GM21526 (cell line): ENCODE measurements around the gene CFAP20.

ENCODE experiments used
- ATAC-seq: cut with Tn5 transposase; IDR thresholded peaks from one replicate; pipeline ENCODE4 v1.9.1; 2021; ENCODE audit warnings: moderate library complexity; ENCODE audit not compliant: unreplicated experiment, low FRiP score

The CFAP20 gene

GRCh38 chr16:58125781-58126335 is 3.3 kb downstream of the CFAP20 start:
- no peak for ATAC-seq

- ATAC-seq, result no peak
These were observed 4.1 kb downstream of the CFAP20 start for GRCh38 chr16:58125041-58125440.

GRCh38 chr16:58124601-58124915 is 4.6 kb downstream of the CFAP20 start:
- ATAC-seq, result no peak

GRCh38 chr16:58123896-58124600 is 5.1 kb downstream of the CFAP20 start:
- no peak for ATAC-seq

GRCh38 chr16:58121132-58121531 is 8.0 kb downstream of the CFAP20 start:
- ATAC-seq, result no peak

- no peak for ATAC-seq
These were observed 8.9 kb downstream of the CFAP20 start for GRCh38 chr16:58120234-58120633.

GRCh38 chr16:58119509-58119845 is 9.7 kb downstream of the CFAP20 start:
- ATAC-seq, result no peak

- ATAC-seq, result no peak
These were observed 10.2 kb downstream of the CFAP20 start for GRCh38 chr16:58118801-58119508.

- no peak for ATAC-seq
These were observed 12.7 kb downstream of the CFAP20 start for GRCh38 chr16:58116529-58116928.

GRCh38 chr16:58116081-58116480 is 13.1 kb downstream of the CFAP20 start:
- ATAC-seq, result no peak

GRCh38 chr16:58114827-58115825 is 14.1 kb downstream of the CFAP20 start:
- no peak for ATAC-seq

DNA sequence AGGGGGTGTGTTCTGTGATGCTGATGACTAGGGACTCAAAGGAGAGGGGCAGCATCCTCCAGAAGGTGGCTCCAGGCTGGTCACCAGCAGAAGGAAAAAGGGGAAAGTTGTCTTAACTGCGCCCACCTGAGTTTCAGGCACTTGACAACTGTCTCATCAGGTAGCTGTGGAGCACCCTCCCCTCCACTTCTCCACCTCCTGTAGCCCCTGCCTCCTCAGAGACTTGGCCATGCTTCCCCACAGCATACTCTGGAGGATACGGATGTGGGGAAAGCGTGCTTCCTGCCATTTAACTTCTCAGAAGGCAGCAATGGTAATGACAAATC is 17.9 kb downstream of the CFAP20 start:
- no peak for ATAC-seq

GRCh38 chr16:58110571-58111301 is 18.4 kb downstream of the CFAP20 start:
- no peak for ATAC-seq

- ATAC-seq, result no peak
These were observed 19.3 kb downstream of the CFAP20 start for GRCh38 chr16:58109881-58110280.

DNA sequence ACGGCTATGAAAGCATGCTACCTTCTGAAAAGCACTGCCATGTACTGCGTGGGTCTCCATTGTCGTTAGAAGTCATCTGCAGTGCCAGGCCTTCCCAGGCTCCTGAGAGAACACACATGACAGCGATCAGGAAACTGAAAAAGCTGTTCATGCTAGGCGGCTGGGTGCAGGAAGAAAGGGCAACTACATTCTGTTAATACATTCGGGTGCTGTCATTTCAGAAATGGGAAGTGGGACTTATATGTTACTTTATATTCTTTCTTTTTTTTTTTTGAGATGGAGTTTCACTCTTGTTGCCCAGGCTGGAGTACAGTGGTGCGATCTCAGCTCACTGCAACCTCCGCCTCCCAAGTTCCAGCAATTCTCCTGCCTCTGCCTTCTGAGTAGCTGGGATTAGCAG is 19.9 kb downstream of the CFAP20 start:
- ATAC-seq, result no peak

- no peak for ATAC-seq
These were observed 21.5 kb downstream of the CFAP20 start for GRCh38 chr16:58107709-58108108.

- ATAC-seq, result no peak
These were observed 22.0 kb downstream of the CFAP20 start for GRCh38 chr16:58107228-58107627.

GRCh38 chr16:58105631-58106030 is 23.6 kb downstream of the CFAP20 start:
- ATAC-seq, result no peak

DNA sequence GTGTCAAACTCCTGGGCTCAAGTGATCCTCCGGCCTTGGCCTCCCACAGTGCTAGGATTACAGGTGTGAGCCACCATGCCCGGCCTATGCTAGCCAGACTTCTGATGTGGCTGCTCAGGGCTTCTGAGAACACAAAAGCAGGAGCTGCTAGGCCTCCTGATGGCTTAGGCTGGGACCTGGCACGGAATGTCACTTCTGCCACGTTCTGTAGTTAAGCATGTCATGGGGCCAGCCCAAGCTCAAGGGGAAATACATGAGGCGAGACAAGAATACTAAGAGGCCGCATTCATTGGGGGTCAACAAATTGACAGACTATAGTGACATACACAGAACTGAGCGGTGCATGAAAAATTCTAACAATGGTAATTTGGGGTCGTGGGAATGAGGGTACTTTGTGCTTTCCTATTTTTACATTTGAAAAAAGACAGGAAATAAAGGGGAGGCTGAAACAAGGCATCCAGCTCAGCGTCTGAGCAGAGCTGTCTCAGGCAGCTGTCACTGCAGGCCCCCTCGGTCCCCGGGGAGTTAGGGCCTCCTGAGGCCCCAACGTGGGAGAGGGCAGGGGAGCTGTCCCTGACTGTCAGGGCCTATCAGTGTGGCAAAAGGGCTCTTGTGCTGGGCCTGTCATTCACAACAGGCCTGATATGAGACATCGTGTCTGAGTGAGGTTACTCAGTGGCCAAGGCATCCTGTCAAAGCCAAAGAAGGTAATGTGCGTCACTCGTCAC is 26.4 kb downstream of the CFAP20 start:
- no peak for ATAC-seq

DNA sequence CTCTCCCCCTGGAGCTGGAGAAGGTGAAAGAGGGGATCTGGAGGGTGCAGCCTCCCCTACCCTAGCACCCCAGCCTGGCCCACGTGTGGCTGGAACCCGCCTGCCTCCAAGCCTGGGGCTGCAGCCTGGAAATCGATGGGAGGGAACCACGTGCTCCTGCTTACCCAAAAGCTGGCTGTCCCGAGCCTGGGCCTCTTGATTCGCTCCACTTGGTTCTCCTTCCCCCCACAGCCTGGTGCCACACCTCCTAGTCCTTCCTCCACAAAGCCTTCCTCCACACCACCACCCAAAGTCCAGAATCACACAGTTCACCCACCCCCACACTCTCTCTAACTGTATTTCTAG is 29.3 kb downstream of the CFAP20 start:
- ATAC-seq, result no peak
